ENCODE data around the gene USF3. TPM values are rescaled to one million over a fixed set of nuclear protein-coding genes. Genes with fewer than 3 reads are reported as not detected.

The USF3 gene
- total and polyA plus RNA-seq, 2 of the 13 experiments (the other 11 are each of a cell fraction or from before 2014, with no cell fraction given) = 6.3 to 15.2 TPM

GRCh38 chr3:113638910-113639309, 57.5 kb downstream of the USF3 start (continued):
- TF ChIP-seq KIAA2018 (CRISPR knock-in tag; IDR thresholded peaks at IDR 0.05; ENCODE audit: borderline replicate concordance) (no peak), STAG1 (CRISPR knock-in tag; IDR thresholded peaks at IDR 0.05) (no peak)

- Histone ChIP-seq H3K27me3 (ENCODE audit: control insufficient read depth in 1 of 2, insufficient read depth in 2 of 2, low read length in 2 of 2) (no peaks in the 10 kb centered on the region), H3K36me3 (replicated peaks in 1 of 2; ENCODE audit: control insufficient read depth in 1 of 2, insufficient read depth in 2 of 2, low read length in 2 of 2) (no peaks in the 10 kb centered on the region), H2AFZ (ENCODE audit: low read length) (no peak overlapping the region), H3K4me2 (ENCODE audit: low read depth, low read length) (no peak overlapping the region), H3K27ac (ENCODE audit: extremely low read length, insufficient read depth, low read length) (no peak overlapping the region), H3K4me3 (replicated peaks in 1 of 3; ENCODE audit: insufficient read depth in 1 of 3, low read depth in 2 of 3, low read length in 3 of 3) (no peak overlapping the region), H3K9me3 (ENCODE audit: low read length) (no peaks in the 10 kb centered on the region), H3K9ac (ENCODE audit: insufficient read depth, low read depth, low read length) (no peak overlapping the region), H3K79me2 (ENCODE audit: insufficient read depth, low read length) (no peaks in the 10 kb centered on the region), H3K4me1 (ENCODE audit: insufficient read depth, low read length) (peaks cover 23% of the 10 kb centered on the region), H4K20me1 (ENCODE audit: insufficient read depth, low read length) (no peaks in the 10 kb centered on the region)
- WGBS (ENCODE audit: low lambda C conversion rate) = 57% methylated on average over 4 of the region's 14 CpGs
- ChIA-PET POLR2A (no interaction called here), CTCF (ENCODE audit: low intra/inter-chr PET ratio, low total read pairs) (no interaction called here)
- intact Hi-C loops (cut with micrococcal nuclease; ENCODE audit: unreplicated experiment) (no loop called here), in situ Hi-C loops (cut with HindIII; ENCODE audit: extremely low pct_ligation_motif_present, low pct_unique_long_range_greater_than_20kb) (no loop called here)
- no peak for DNase-seq (ENCODE audit: low spot score)
- no peak for ATAC-seq
- BruUV-seq (replicated peaks) = no TSS peak
- FAIRE-seq = no peak
- TF ChIP-seq NR2F6 (IDR thresholded peaks at IDR 0.05) (no peak), NR2F6 (CRISPR knock-in tag; IDR thresholded peaks at IDR 0.05) (no peak), MIER3 (CRISPR knock-in tag; IDR thresholded peaks at IDR 0.05; ENCODE audit: borderline replicate concordance) (no peak), ZIK1 (CRISPR knock-in tag; IDR thresholded peaks at IDR 0.05; ENCODE audit: borderline replicate concordance, low read depth) (no peak), ZNF230 (CRISPR knock-in tag; IDR thresholded peaks at IDR 0.05) (no peak), SIX1 (CRISPR knock-in tag; IDR thresholded peaks at IDR 0.05; ENCODE audit: borderline replicate concordance) (no peak), CCDC6 (CRISPR knock-in tag; IDR thresholded peaks at IDR 0.05) (no peak), RNF2 (conservative IDR thresholded peaks at IDR 0.05; ENCODE audit: low read depth) (no peak), NFATC3 (CRISPR knock-in tag; IDR thresholded peaks at IDR 0.05) (no peak), ZNF614 (CRISPR knock-in tag; IDR thresholded peaks at IDR 0.05; ENCODE audit: borderline replicate concordance) (no peak), MTF2 (CRISPR knock-in tag; IDR thresholded peaks at IDR 0.05; ENCODE audit: borderline replicate concordance) (no peak), JDP2 (CRISPR knock-in tag; IDR thresholded peaks at IDR 0.05; ENCODE audit: borderline replicate concordance) (no peak)
- TF ChIP-seq, protein P1, sequence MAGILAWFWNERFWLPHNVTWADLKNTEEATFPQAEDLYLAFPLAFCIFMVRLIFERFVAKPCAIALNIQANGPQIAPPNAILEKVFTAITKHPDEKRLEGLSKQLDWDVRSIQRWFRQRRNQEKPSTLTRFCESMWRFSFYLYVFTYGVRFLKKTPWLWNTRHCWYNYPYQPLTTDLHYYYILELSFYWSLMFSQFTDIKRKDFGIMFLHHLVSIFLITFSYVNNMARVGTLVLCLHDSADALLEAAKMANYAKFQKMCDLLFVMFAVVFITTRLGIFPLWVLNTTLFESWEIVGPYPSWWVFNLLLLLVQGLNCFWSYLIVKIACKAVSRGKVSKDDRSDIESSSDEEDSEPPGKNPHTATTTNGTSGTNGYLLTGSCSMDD (CRISPR knock-in tag; IDR thresholded peaks at IDR 0.05) = no peak
- TF ChIP-seq, protein P2, sequence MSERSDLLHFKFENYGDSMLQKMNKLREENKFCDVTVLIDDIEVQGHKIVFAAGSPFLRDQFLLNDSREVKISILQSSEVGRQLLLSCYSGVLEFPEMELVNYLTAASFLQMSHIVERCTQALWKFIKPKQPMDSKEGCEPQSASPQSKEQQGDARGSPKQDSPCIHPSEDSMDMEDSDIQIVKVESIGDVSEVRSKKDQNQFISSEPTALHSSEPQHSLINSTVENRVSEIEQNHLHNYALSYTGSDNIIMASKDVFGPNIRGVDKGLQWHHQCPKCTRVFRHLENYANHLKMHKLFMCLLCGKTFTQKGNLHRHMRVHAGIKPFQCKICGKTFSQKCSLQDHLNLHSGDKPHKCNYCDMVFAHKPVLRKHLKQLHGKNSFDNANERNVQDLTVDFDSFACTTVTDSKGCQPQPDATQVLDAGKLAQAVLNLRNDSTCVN (CRISPR knock-in tag; IDR thresholded peaks at IDR 0.05; ENCODE audit: borderline replicate concordance) = no peak
These were observed 58.7 kb downstream of the USF3 start for GRCh38 chr3:113637756-113638155.
